Measurements from ENCODE around the gene CCDC85B. TPM values are rescaled to one million over a fixed set of nuclear protein-coding genes. Genes with fewer than 3 reads are reported as not detected.
"Not testable (repeated sequence)": the region's sequence is repeated elsewhere in the genome, so short reads cannot be mapped to it uniquely, and the experiment has no call there.

Gene CCDC85B
- total RNA-seq, 2 donors from 2014 or later, result 49.8 to 54.5 TPM

GRCh38 chr11:65886826-65887722, 3.4 kb upstream of the CCDC85B start:
- Histone ChIP-seq H3K9me3 (no peaks in the 10 kb centered on the region), H3K27ac (peak overlapping the region in 2 of 4 donors; percentile 85 to 91), H3K27me3 (no peaks in the 10 kb centered on the region), H3K4me1 (peaks cover 49% of the 10 kb centered on the region), H3K36me3 (replicated peaks in 1 of 2; ENCODE audit: insufficient read depth in 1 of 2, low read depth in 2 of 2) (peaks cover 0 to 7% of the 10 kb centered on the region in 2 donors), H3K4me3 (no peak overlapping the region)
- 78 to 85% methylated on average over 13 to 14 of the region's 14 CpGs for WGBS, 2 donors
- no peak for TF ChIP-seq CTCF (IDR thresholded peaks at IDR 0.05)
- no peak for TF ChIP-seq POLR2A (IDR thresholded peaks at IDR 0.05)
- intact Hi-C loops (cut with DNase I), result no loop called here
- DNase-seq, result no peak
- ATAC-seq, result no peak

GRCh38 chr11:65887723-65888162, 2.7 kb upstream of the CCDC85B start:
- Histone ChIP-seq H3K4me1 (peaks cover 51% of the 10 kb centered on the region), H3K27me3 (no peaks in the 10 kb centered on the region), H3K27ac (peak overlapping the region; percentile 74 to 91 (median 87)), H3K36me3 (replicated peaks in 1 of 2; ENCODE audit: insufficient read depth in 1 of 2, low read depth in 2 of 2) (peaks cover 0 to 7% of the 10 kb centered on the region in 2 donors), H3K9me3 (no peaks in the 10 kb centered on the region), H3K4me3 (peak overlapping the region; percentile 51 to 58)
- DNase-seq, result no peak
- TF ChIP-seq CTCF (IDR thresholded peaks at IDR 0.05) (no peak), POLR2A (IDR thresholded peaks at IDR 0.05) (no peak)
- WGBS, 2 donors, result 2 to 7% methylated on average over 12 to 23 of the region's 23 CpGs
- intact Hi-C loops (cut with DNase I), result no loop called here
- ATAC-seq, result no peak

- peaks cover 51% of the 10 kb centered on the region for H3K4me1 ChIP-seq
- TF ChIP-seq POLR2A (IDR thresholded peaks at IDR 0.05) (peak; percentile 79 to 92 (median 91)), CTCF (IDR thresholded peaks at IDR 0.05) (peak; percentile 80 to 96 (median 95))
- intact Hi-C loops (cut with DNase I), result no loop called here
- peaks cover 0 to 7% of the 10 kb centered on the region in 2 donors for H3K36me3 ChIP-seq (replicated peaks in 1 of 2; ENCODE audit: insufficient read depth in 1 of 2, low read depth in 2 of 2)
- no peaks in the 10 kb centered on the region for H3K27me3 ChIP-seq
- WGBS, 2 donors, result 0% methylated on average over 28 to 52 of the region's 57 CpGs
- peak within 1 kb of the TSS; percentile 85 to 91 (median 88) for H3K27ac ChIP-seq
- peak within 1 kb of the TSS; percentile 51 to 58 for H3K4me3 ChIP-seq
- DNase-seq, result peak; percentile 97 to 98 (median 98)
- peak; percentile 86 for ATAC-seq
- H3K9me3 ChIP-seq, result no peaks in the 10 kb centered on the region
These were observed 2.2 kb upstream of the CCDC85B start, which contains the start of gene FIBP for GRCh38 chr11:65888163-65888814. Gene FIBP, minus strand, starts transcription at chr11:65888471. Its CDS starts 53 bp downstream, at chr11:65888418.

- H3K27ac ChIP-seq, result peak overlapping the region; percentile 0 to 91 (median 87)
- H3K9me3 ChIP-seq, result no peaks in the 10 kb centered on the region
- H3K27me3 ChIP-seq, result no peaks in the 10 kb centered on the region
- no peaks in the 10 kb centered on the region for H3K36me3 ChIP-seq (replicated peaks in 1 of 2; ENCODE audit: insufficient read depth in 1 of 2, low read depth in 2 of 2)
- intact Hi-C loops (cut with DNase I), result no loop called here
- ATAC-seq, result no peak
- peak overlapping the region; percentile 3 to 58 for H3K4me3 ChIP-seq
- WGBS, 2 donors, result 18 to 45% methylated on average over 13 to 55 of the region's 57 CpGs
- no peak for DNase-seq
- TF ChIP-seq POLR2A (IDR thresholded peaks at IDR 0.05), result peak in 2 of 3 donors; percentile 16 to 23
- no peak for TF ChIP-seq CTCF (IDR thresholded peaks at IDR 0.05)
- H3K4me1 ChIP-seq, result peaks cover 46% of the 10 kb centered on the region
These were observed 1.0 kb downstream of the CCDC85B start for GRCh38 chr11:65891219-65892136.

GRCh38 chr11:65892137-65892540, 1.7 kb downstream of the CCDC85B start:
- WGBS, 2 donors, result 84% methylated on average over 5 of the region's 5 CpGs; no CpG with 5 or more reads in 1 of the 2 donors
- Histone ChIP-seq H3K4me1 (peaks cover 43% of the 10 kb centered on the region), H3K27ac (peak overlapping the region in 3 of 4 donors; percentile 0 to 85 (median 24))
- H3K36me3 ChIP-seq (replicated peaks in 1 of 2; ENCODE audit: insufficient read depth in 1 of 2, low read depth in 2 of 2); DNase-seq; intact Hi-C loops (cut with DNase I); ATAC-seq; H3K9me3 ChIP-seq; H3K27me3 ChIP-seq; H3K4me3 ChIP-seq: not testable (repeated sequence)

All from body of pancreas (tissue), 4 donors.